H1 (cell line): Measurements from ENCODE around the gene TAS1R3.

Experiments used
- ATF3 ChIP-seq: IDR thresholded peaks from 2 replicates; pipeline ENCODE4 v1.6.1; 2011; ENCODE audit warnings: low read depth, mild to moderate bottlenecking, low read length; ENCODE audit not compliant: insufficient read depth
- CREB1 ChIP-seq: IDR thresholded peaks from 2 replicates; pipeline ENCODE4 v1.6.1; 2012; ENCODE audit warnings: inconsistent platforms
- CTCF ChIP-seq, 3 experiments: IDR thresholded peaks; 1 replicate in 2 of 3; 2 replicates in 1 of 3; pipeline versions ENCODE4 v1.5.1 to v1.6.1; 2011; ENCODE audit warnings: low read length in 3 of 3, mild to moderate bottlenecking in 3 of 3, inconsistent platforms in 2 of 3, low read depth in 1 of 3, moderate library complexity in 1 of 3; ENCODE audit not compliant: insufficient read depth in 1 of 3; ENCODE audit errors: control extremely low read depth in 1 of 3
- E2F6 ChIP-seq: IDR thresholded peaks from 2 replicates; pipeline ENCODE4 v1.6.1; 2012; ENCODE audit warnings: inconsistent platforms
- EZH2 ChIP-seq: fragments of 200-600 bp; sonication (generic); IDR thresholded peaks from 2 replicates; pipeline ENCODE4 v1.7.1; 2012; ENCODE audit warnings: low read depth, mild to moderate bottlenecking, moderate library complexity, low read length, inconsistent platforms; ENCODE audit not compliant: severe bottlenecking
- HDAC2 ChIP-seq, 2 experiments: fragments of 300-600 bp in 1 of 2; sonication (generic) in 1 of 2; IDR thresholded peaks; 2 replicates each; pipeline ENCODE4 v1.6.1; 2011 to 2012; ENCODE audit warnings: low read depth in 2 of 2, low read length in 2 of 2, mild to moderate bottlenecking in 2 of 2, moderate library complexity in 2 of 2, borderline replicate concordance in 1 of 2, inconsistent platforms in 1 of 2
- MAX ChIP-seq: IDR thresholded peaks from 2 replicates; pipeline ENCODE4 v1.6.1; 2012; ENCODE audit warnings: inconsistent platforms
- NRF1 ChIP-seq: IDR thresholded peaks from 2 replicates; pipeline ENCODE4 v1.6.1; 2011; ENCODE audit warnings: mild to moderate bottlenecking, low read depth, low read length, improper control_type of control experiment
- POLR2A ChIP-seq, 2 experiments: IDR thresholded peaks; 1 replicate in 1 of 2; 2 replicates in 1 of 2; pipeline ENCODE4 v1.6.1; 2011; ENCODE audit warnings: low read depth in 2 of 2, low read length in 2 of 2, mild to moderate bottlenecking in 2 of 2; ENCODE audit errors: control extremely low read depth in 1 of 2
- POLR2AphosphoS5 ChIP-seq: IDR thresholded peaks from 2 replicates; pipeline ENCODE4 v1.6.1; 2011; ENCODE audit warnings: low read depth, low read length
- TBP ChIP-seq: IDR thresholded peaks from 2 replicates; pipeline ENCODE4 v1.6.1; 2011; ENCODE audit warnings: low read depth, low read length, improper control_type of control experiment

- TF ChIP-seq CTCF (IDR thresholded peaks at IDR 0.05; ENCODE audit: control extremely low read depth in 1 of 3, insufficient read depth in 1 of 3, low read depth in 1 of 3, low read length in 3 of 3) (no peak), MAX (no peak), POLR2AphosphoS5 (no peak), E2F6 (no peak), CREB1 (no peak), ATF3 (no peak), NRF1 (no peak), POLR2A (IDR thresholded peaks at IDR 0.05; ENCODE audit: control extremely low read depth in 1 of 2, low read depth in 2 of 2, low read length in 2 of 2) (no peak), EZH2 (no peak), HDAC2 (IDR thresholded peaks at IDR 0.05; ENCODE audit: borderline replicate concordance in 1 of 2, low read depth in 2 of 2, low read length in 2 of 2) (no peak), TBP (no peak)
These were observed 26.9 kb downstream of the TAS1R3 start for GRCh38 chr1:1357871-1358432.
